PC-9 (cell line): ENCODE results near the gene TBC1D10B. TPM values are rescaled to one million over a fixed set of nuclear protein-coding genes. Genes with fewer than 3 reads are reported as not detected.
"Not testable (repeated sequence)": the region's sequence is repeated elsewhere in the genome, so short reads cannot be mapped to it uniquely, and the experiment has no call there.

ENCODE experiments used
- BruUV-seq: library from RNA; stranded (reverse); fragments of 400-500 nt; replicated peaks from 2 replicates; lab custom pipeline; 2021; lab: Mats Ljungman, UMichigan
- CTCF ChIA-PET: fragments of 300-600 bp; sonication (Branson Sonifier 250); formaldehyde crosslinking; loops from one replicate; lab custom pipeline; 2022; ENCODE audit warnings: antibody characterized with exemption; lab: Charles Lee
- POLR2A ChIA-PET: fragments of 300-600 bp; sonication (Branson Sonifier 250); formaldehyde crosslinking; loops from one replicate; lab custom pipeline; 2022; ENCODE audit warnings: antibody characterized with exemption; ENCODE audit not compliant: unreplicated experiment; lab: Charles Lee
- DNase-seq, 2 experiments: peaks; one replicate each; pipeline versions ENCODE4 v3.0.0 to v3.0.0-alpha.2; 2015 to 2022; ENCODE audit warnings: mixed read lengths in 1 of 2
- H2AFZ ChIP-seq: fragments of 200-600 bp; sonication (generic); 2 replicates; pipeline ENCODE4 v1.8.1; 2017; ENCODE audit warnings: antibody characterized with exemption
- H3F3A ChIP-seq: fragments of 200-600 bp; sonication (generic); 2 replicates; pipeline ENCODE4 v1.8.1; 2017; ENCODE audit warnings: antibody characterized with exemption, mild to moderate bottlenecking, low read depth; ENCODE audit not compliant: insufficient read depth
- H3K27ac ChIP-seq: fragments of 200-600 bp; sonication (generic); 2 replicates; pipeline ENCODE4 v1.6.1; 2016; ENCODE audit warnings: mixed run types
- H3K27me3 ChIP-seq: fragments of 200-600 bp; sonication (generic); 2 replicates; pipeline ENCODE4 v1.6.1; 2016; ENCODE audit warnings: low read depth, mixed run types; ENCODE audit not compliant: insufficient read depth
- H3K36me3 ChIP-seq: fragments of 200-600 bp; sonication (generic); 2 replicates; pipeline ENCODE4 v1.6.1; 2016; ENCODE audit warnings: low read depth, mixed run types
- H3K4me1 ChIP-seq: fragments of 200-600 bp; sonication (generic); replicated peaks from 2 replicates; pipeline ENCODE4 v1.6.1; 2016; ENCODE audit warnings: mixed run types; ENCODE audit not compliant: insufficient read depth
- H3K4me2 ChIP-seq: fragments of 200-600 bp; sonication (generic); 2 replicates; pipeline ENCODE4 v1.6.1; 2017; ENCODE audit warnings: mixed run types
- H3K4me3 ChIP-seq: fragments of 200-600 bp; sonication (generic); 2 replicates; pipeline ENCODE4 v1.6.1; 2016; ENCODE audit warnings: mixed run types
- H3K79me2 ChIP-seq: fragments of 200-600 bp; sonication (generic); 2 replicates; pipeline ENCODE4 v1.6.1; 2017; ENCODE audit warnings: low read depth, mixed run types
- H3K9me2 ChIP-seq: fragments of 200-600 bp; sonication (generic); 2 replicates; pipeline ENCODE4 v1.8.1; 2017; ENCODE audit warnings: mild to moderate bottlenecking; ENCODE audit not compliant: insufficient read depth
- H3K9me3 ChIP-seq: fragments of 200-600 bp; sonication (generic); 2 replicates; pipeline ENCODE4 v1.8.1; 2016; ENCODE audit warnings: low read depth; ENCODE audit not compliant: insufficient read depth
- H4K20me1 ChIP-seq: fragments of 200-600 bp; sonication (generic); 2 replicates; pipeline ENCODE4 v1.8.1; 2017; ENCODE audit not compliant: insufficient read depth
- CTCF ChIP-seq: fragments of 200-600 bp; sonication (generic); conservative IDR thresholded peaks from 2 replicates; pipeline ENCODE4 v1.6.1; 2017; ENCODE audit warnings: mixed run types, antibody characterized with exemption, mild to moderate bottlenecking, moderate library complexity
- EZH2 ChIP-seq: fragments of 200-600 bp; sonication (generic); IDR thresholded peaks from 2 replicates; pipeline ENCODE4 v1.8.0; 2017; ENCODE audit warnings: antibody characterized with exemption, low read depth
- intact Hi-C: fragments of 100-400 bp; cut with micrococcal nuclease; formaldehyde crosslinking; loops from one replicate; pipeline ENCODE4 v1.10.0; 2022; ENCODE audit not compliant: unreplicated experiment
- total RNA-seq: library from RNA; stranded (reverse); gene quantifications from 2 replicates; pipeline ENCODE4 v1.2.3, GENCODE V29; 2021

TBC1D10B gene
- total RNA-seq, 1 experiment from 2014 or later: 85.0 TPM

GRCh38 chr16:30342751-30343490 lies 27.4 kb downstream of the TBC1D10B start:
- CTCF ChIA-PET: no interaction called here
- no TSS peak for BruUV-seq
- DNase-seq: no peak

GRCh38 chr16:30341971-30342370 lies 28.3 kb downstream of the TBC1D10B start:
- not testable (repeated sequence) for BruUV-seq
- POLR2A ChIA-PET: interaction anchor here (0.7 kb wide), 1 partner anchor 398 kb away, joined by 14 read pairs; no protein-coding TSS in a partner anchor

More at GRCh38 chr16:30342751-30343490, 27.4 kb downstream of the TBC1D10B start:
- no peak overlapping the region for H2AFZ ChIP-seq
- H3K27me3 ChIP-seq: no peaks in the 10 kb centered on the region
- H3K9me3 ChIP-seq: no peaks in the 10 kb centered on the region
- H3F3A ChIP-seq: no peaks in the 10 kb centered on the region; the same call in 1 of the 2 replicates
- H3K4me2 ChIP-seq: no peak overlapping the region
- H3K4me1 ChIP-seq: no peaks in the 10 kb centered on the region
- H3K9me2 ChIP-seq: no peaks in the 10 kb centered on the region
- H3K27ac ChIP-seq: no peak overlapping the region
- TF ChIP-seq CTCF: no peak
- TF ChIP-seq EZH2: no peak
- POLR2A ChIA-PET: no interaction called here
- no peaks in the 10 kb centered on the region for H3K79me2 ChIP-seq
- H4K20me1 ChIP-seq: no peaks in the 10 kb centered on the region
- H3K4me3 ChIP-seq: no peak overlapping the region
- H3K36me3 ChIP-seq: no peaks in the 10 kb centered on the region
- intact Hi-C loops: no loop called here

GRCh38 chr16:30340621-30341020 lies 29.7 kb downstream of the TBC1D10B start:
- Histone ChIP-seq H3K27me3 (no peaks in the 10 kb centered on the region), H3F3A (peaks cover 7% of the 10 kb centered on the region; the same call in 1 of the 2 replicates), H4K20me1 (no peaks in the 10 kb centered on the region), H3K27ac (no peak overlapping the region), H3K9me3 (no peaks in the 10 kb centered on the region), H3K36me3 (no peaks in the 10 kb centered on the region), H3K4me1 (peaks cover 8% of the 10 kb centered on the region), H3K79me2 (no peaks in the 10 kb centered on the region), H2AFZ (no peak overlapping the region), H3K4me3 (no peak overlapping the region), H3K9me2 (no peaks in the 10 kb centered on the region), H3K4me2 (no peak overlapping the region)
- TF ChIP-seq CTCF (no peak), EZH2 (no peak)
- intact Hi-C loops: no loop called here
- no peak for DNase-seq
- ChIA-PET CTCF (interaction anchor here (0.7 kb wide), 1 partner anchor 254 kb away, joined by 5 read pairs; no protein-coding TSS in a partner anchor), POLR2A (no interaction called here)
- BruUV-seq: no TSS peak

More at GRCh38 chr16:30341971-30342370, 28.3 kb downstream of the TBC1D10B start:
- H3K79me2 ChIP-seq, H3K36me3 ChIP-seq, H3K27me3 ChIP-seq, H3K4me1 ChIP-seq, H3K4me3 ChIP-seq, H3K27ac ChIP-seq, H3K4me2 ChIP-seq, H3F3A ChIP-seq, H4K20me1 ChIP-seq, DNase-seq, H2AFZ ChIP-seq, H3K9me3 ChIP-seq, intact Hi-C loops, H3K9me2 ChIP-seq: not testable (repeated sequence)
- CTCF ChIA-PET: interaction anchor here (0.6 kb wide), 1 partner anchor 349 kb away, joined by 4 read pairs; no protein-coding TSS in a partner anchor

- H3K4me2 ChIP-seq, H3K36me3 ChIP-seq, H4K20me1 ChIP-seq, H3K27me3 ChIP-seq, BruUV-seq, CTCF ChIA-PET, H3K9me3 ChIP-seq, H2AFZ ChIP-seq, H3K27ac ChIP-seq, H3K4me1 ChIP-seq, H3K79me2 ChIP-seq, intact Hi-C loops, POLR2A ChIA-PET, H3K9me2 ChIP-seq, H3K4me3 ChIP-seq, DNase-seq: not testable (repeated sequence)
- peaks cover 10% of the 10 kb centered on the region; the same call in 1 of the 2 replicates for H3F3A ChIP-seq
These were observed 31.6 kb downstream of the TBC1D10B start for GRCh38 chr16:30338715-30339114.

GRCh38 chr16:30337964-30338357 lies 32.3 kb downstream of the TBC1D10B start:
- CTCF ChIA-PET: interaction anchor here (0.5 kb wide), 1 partner anchor 26 kb away, joined by 5 read pairs; no protein-coding TSS in a partner anchor
- H3K27ac ChIP-seq, H3K9me3 ChIP-seq, H3K9me2 ChIP-seq, H3K4me3 ChIP-seq, H2AFZ ChIP-seq, intact Hi-C loops, BruUV-seq, H3K27me3 ChIP-seq, H3K36me3 ChIP-seq, H4K20me1 ChIP-seq, POLR2A ChIA-PET, H3K4me2 ChIP-seq, H3K4me1 ChIP-seq, DNase-seq: not testable (repeated sequence)
- Histone ChIP-seq H3K79me2 (peaks cover 16% of the 10 kb centered on the region), H3F3A (peaks cover 10% of the 10 kb centered on the region; the same call in 1 of the 2 replicates)
